Activated CD8-positive, alpha-beta memory T cell treated with anti-CD3 and anti-CD28 coated beads for 4 hours (primary cell): ENCODE data around the gene HEPHL1.
"Not testable (repeated sequence)": the region's sequence is repeated elsewhere in the genome, so short reads cannot be mapped to it uniquely, and the experiment has no call there.

Experiments used
- DNase-seq, 2 donors: peaks; one replicate each; pipeline ENCODE4 v3.0.0-alpha.2; 2020; ENCODE audit warnings: low read depth in 2 of 2

The HEPHL1 gene, protein sequence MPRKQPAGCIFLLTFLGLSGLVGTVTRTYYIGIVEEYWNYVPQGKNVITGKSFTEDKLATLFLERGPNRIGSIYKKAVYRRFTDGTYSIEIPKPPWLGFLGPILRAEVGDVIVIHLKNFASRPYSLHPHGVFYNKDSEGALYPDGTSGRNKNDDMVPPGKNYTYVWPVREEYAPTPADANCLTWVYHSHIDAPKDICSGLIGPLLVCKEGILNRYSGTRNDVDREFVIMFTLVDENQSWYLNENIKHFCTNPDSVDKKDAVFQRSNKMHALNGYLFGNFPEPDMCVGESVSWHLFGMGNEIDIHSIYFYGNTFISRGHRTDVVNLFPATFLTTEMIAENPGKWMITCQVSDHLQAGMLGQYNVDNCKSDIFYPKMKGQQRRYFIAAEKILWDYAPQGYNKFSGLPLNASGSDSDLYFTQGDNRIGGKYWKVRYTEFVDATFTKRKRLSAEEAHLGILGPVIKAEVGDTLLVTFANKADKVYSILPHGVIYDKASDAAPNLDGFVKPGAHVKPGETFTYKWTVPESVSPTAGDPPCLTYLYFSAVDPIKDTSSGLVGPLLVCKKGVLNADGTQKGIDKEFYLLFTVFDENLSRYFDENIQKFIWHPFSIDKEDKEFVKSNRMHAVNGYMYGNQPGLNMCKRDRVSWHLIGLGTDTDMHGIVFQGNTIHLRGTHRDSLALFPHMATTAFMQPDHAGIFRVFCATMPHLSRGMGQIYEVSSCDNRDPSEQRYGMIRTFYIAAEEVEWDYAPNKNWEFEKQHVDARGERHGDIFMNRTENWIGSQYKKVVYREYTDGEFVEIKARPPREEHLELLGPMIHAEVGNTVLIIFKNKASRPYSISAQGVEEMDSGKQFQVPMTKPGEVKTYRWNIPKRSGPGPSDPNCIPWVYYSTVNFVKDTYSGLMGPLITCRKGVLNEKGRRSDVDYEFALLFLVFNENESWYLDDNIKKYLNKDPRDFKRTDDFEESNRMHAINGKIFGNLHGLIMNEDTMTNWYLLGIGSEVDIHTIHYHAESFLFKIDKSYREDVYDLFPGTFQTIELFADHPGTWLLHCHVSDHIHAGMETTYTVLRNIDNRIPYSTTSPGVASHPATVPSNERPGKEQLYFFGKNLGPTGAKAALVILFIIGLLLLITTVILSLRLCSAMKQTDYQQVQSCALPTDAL

DNA sequence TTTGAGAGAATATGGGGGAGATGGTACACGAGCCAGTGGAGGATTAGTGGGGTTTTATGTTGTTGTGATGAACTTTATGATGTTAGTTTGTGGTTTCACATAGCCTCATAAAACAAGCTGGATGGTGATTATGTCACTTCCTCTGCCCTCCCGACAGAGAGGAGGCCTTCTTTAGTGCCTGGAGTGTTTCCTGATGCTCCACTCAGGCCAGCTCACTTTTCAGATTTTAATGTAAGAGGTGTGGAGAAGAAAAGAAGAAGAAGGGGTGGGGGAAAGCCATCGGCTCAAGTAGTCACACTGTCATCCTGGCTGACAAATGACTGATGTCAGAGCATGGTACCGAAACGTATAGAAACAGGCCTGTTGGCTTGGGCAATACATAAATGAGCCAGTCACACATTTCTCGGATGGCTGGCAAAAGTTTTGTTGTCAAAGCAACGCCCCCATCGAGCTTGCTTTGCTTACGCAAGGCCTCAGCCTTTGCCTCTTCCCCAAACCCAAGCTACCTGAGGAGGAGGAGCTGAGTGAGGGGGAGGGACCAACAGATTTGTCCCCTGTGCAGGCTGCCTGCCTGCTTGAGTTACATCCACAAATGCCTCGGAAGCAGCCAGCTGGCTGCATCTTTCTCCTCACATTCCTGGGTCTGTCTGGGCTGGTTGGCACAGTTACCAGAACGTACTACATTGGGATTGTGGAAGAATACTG lies at the start of gene HEPHL1:
HEPHL1 (plus strand) TSS at position 578 of the 705 bp plus-strand sequence; CDS start at position 593, 15 bp downstream.
- no peak for DNase-seq

DNA sequence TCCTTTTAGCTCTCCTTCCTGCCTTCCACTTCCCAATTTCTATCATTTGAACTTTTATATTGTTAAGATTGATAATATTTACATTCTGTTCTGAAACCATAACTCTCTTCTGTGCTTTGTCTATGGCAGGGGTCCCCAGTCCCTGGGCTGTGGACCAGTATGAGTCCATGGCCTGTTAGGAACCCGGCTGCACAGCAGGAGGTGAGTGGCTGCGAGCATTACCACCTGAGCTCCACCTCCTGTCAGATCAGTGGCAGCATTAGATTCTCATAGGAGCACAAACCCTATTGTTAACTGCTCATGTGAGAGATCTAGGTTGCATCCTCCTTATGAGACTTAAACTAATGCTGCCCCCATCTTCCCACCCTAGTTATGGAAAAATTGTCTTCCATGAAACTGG lies 48.4 kb upstream of the HEPHL1 start:
- no peak for DNase-seq

DNA sequence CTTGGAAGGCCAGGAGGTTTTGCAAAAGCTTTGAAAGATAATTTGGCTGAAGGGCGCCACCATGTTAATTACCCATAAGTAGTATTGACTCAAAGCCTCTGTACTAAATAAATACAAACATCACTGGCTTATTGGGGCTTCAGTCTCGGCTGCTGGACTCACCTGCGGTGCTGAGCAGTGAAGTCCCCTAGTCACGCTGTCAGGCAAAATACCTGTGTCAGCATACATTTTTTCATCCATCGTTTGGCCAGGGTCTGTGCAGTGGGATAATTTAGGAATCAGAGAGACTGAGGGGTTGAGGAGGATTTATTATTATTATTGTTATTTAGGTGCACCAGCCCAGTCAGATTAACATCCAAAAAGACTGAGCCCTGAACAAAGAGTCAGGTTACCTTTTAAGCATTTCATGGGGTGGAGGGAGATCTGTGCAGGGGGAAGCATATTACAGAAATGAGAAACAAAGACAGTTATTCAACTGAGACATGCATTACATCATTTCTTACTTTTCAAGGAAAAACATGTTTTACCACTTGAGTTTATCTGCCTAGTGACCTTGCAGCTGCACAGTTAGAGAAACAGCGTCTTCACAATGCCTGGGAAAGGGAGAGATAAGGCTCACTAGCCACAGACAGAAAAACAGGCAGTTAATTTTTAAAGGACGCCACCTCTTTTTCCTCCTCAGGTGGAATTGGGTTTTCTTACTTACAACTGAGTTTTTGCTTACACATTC lies 47.7 kb upstream of the HEPHL1 start:
- not testable (repeated sequence) for DNase-seq

DNA sequence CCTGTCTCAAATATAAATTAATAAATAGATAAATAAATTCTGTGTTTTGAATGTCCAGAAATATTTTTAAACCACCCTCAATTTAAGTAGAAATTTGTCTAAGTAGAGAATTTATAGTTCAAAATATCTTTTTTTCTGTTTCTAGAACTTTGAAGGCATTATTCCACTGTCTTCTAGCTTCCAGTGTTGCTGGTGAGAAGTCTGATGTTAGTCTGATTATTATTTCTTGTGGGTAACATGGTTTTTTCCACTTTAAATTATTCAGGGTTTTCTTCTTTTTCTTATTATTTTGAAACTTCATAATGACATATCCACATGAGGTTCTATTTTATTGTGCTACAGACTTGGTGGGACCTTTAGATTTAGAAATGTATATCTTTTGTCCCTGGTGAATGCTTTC lies 46.4 kb upstream of the HEPHL1 start:
- no peak for DNase-seq

DNA sequence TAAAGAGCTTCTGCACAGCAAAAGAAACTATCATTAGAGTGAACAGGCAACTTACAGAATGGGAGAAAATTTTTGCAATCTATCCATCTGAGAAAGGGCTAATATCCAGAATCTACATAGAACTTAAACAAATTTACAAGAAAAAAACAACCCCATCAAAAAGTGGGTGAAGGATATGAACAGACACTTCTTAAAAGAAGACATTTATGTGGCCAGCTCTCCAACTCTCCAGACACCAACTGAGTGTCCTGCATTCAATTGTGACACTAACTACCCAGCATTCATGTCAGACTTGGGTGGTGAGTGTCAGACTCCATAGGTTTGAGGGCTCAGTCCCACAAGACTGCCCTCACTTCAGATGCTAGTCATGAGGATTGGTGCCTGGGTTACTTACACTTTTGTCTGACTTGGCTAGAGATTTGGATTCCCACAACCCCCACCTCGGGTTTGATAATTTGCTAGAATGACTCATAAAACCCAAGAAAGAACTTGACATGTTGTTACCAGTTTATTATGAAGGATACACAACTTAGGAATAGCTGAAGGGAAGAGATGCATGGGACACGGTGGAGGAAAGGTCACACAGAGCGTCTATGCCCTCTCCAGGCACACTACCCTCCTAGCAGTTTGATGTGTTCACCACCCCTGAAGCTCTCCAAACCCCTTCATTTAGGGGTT lies 44.4 kb upstream of the HEPHL1 start:
- not testable (repeated sequence) for DNase-seq

DNA sequence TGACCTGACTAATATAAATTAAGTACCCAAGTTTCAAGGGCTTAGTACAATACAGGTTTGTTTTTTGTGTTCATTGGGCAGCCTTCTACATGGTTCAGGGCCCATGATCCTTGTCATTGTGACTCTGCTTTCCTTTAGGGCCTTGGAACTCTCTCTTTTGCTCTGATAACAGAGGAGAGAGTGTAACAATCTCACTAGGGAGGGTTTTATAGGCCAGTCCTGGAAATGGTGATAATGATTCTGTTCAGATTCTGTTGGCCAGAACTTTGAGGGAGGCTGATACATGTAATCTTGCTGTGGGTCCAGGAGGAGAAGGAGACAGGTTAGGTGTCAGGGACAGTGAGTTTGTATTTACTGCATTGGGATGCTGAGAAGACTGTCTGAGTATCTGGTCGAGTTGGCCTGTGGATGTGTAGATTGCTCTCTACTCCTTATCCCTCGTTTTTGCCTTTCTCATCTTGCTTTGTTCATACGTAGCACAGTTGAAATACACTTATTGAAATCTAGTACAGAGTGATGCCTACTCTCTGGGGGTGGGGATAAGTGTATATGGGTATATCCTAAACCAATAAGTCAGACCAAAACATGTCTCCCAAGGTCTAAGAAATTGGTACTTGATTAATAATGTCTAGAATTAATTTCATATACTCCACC lies 37.5 kb upstream of the HEPHL1 start:
- DNase-seq: no peak

DNA sequence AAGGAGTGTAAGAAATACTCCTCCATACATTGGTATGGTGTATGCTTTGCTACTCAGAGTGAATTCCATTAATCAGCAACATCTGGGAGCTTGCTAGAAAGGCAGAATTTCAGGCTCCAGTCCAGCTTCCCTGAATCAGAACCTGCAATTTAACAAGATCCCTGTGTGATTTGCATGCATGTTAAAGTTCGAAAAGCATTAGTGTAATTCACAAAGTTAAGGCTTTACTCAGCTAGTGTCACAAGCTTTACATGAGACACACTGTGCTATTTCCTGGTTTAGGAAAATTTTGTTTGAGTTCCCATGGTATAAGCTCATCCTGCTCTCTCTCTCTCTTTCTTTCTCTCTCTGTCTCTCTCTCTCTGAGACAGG lies 37.0 kb upstream of the HEPHL1 start:
- no peak for DNase-seq

DNA sequence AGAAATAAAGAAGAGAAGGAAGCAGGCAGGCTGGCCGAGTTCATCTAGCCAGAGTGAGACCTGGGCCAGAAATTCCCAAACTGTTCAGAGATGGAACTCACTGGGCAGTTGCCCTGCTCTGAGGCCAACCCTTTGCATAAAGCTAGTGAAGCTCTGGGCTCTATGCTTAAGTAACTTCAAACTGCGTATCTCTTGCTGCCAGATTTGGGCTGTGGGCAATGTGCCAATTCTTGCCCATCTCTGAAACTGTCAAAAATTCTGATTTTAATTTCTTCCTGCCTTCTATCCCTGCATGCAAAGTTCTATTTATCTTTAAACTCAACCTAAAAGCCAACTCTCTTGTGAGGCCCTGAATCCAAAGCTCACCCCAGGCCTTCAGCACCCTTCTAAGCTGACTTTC lies 36.2 kb upstream of the HEPHL1 start:
- DNase-seq: no peak

DNA sequence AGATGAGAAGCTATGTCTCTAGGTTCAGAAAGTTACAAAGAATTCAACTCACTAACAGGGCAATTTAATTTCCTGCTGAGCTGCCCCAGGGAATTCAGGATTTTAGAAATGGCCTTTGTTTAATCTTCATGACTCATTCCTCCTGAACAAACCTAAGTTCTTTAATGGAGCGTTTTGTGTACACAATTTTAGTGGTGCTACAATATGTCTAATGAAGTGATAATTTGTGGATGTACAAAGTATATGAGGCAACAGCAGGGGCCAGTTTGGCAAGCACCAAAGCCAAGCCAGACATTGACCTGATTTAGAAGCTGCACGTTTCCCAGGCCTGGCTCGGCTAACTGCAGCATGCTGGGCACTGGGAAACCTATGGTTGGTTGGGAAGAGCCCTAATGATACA lies 34.4 kb upstream of the HEPHL1 start:
- no peak for DNase-seq

DNA sequence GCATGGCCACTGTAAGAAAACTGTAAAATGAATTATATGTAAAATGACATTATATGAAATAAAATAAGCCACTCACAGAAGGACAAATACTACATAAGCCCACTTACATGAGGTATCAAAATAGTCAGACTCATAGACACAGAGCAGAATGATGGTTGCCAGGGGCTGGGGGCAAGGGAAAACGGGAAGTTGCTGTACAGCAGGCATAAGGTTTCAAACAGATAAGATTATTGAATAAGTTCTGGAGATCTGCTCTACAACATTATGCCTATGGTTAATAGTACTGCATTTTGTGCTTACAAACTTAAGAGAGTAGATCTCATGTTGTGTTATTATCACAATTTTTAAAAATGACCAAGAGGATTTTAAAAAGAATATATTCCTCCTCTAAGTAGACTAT lies 32.7 kb upstream of the HEPHL1 start:
- no peak for DNase-seq

DNA sequence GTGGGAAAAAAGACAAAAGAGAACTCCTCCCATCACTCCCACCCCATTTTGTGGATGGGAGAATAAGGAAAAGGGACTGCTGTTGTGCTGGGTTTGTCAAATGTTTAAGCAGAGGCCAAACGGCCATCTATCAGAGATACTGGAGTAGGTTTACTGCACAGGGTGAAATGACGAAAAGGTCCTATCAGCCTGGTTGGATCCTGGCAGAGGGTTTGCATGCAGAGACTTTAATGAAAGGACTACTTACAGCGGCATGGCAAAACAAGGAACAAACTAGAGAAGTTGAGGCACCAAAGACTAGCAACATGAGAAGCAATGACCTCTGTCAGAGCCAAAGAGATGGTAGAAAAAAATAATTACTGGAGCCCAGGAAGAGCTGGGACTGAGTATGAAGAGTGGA lies 32.2 kb upstream of the HEPHL1 start:
- no peak for DNase-seq

DNA sequence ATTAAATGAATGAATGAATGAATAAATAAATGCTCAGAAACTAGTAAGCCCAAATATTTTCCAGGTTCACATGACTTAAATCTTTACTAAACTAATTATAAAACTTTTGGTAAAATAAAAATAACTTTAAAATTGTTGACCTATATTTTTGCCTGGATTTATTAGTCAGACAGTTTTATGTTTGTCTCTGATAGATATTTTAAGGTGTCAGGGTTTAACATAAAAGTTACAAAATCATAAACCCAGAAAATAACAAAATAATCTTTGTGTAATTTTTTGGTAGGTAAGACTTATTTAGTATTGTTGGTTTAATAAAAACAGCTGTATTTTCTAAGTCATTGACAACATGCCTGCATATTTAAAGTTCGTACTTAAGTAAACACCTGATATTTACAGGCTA lies 27.4 kb upstream of the HEPHL1 start:
- no peak for DNase-seq

DNA sequence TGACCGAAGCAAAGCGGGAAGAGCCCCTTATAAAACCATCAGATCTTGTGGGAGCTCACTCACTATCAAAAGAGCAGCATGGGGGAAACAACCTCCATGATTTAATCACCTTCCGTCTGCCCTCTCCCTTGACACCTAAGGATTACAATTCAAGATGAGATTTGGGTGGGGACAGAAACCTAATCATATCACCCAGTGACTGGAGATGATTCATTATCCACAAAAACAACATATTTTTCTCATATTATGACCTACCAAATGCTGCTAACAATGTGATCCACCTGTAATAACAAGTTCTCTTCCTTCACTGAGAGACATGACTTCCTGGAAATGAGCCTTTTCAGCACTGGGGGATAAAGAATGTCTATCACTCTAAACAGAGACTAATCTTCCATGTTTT lies 23.4 kb upstream of the HEPHL1 start:
- no peak for DNase-seq

DNA sequence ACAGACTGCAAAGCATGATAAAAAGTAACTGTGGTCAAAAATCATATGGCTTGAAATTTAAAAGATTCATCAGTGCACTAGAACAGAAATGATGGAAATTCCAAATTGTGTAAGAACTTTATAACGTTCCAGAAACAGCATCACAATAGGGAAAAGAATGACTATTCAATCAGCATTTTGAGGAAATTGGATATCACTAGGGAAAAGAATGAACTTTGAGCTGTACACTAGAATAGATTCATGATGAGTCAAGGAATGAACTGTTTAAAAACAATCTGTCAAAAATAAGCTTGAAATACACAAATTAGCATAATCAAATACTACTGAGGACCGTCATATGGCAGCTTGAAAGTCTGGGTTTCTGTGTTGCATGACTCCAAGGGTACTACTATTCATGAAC lies 20.5 kb upstream of the HEPHL1 start:
- no peak for DNase-seq

DNA sequence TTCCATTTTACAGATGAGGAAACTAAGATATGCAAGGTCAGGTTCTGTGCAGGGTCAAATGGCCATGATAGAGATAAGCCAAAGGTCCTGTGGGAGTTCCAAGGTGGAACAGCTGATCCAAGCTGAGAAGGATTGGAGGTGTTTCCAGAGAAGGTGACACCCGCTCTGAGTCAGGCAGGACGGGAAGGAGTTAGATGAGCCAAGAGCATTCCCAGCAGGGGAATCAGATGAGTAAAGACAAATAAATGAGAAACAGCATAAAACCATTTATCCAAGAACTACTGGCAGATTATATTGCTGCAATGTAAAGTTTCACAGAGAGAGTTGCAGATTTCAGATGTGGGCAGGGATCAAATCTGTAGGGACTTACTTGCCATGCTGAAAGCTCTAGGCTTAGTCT lies 18.9 kb upstream of the HEPHL1 start:
- DNase-seq: no peak

DNA sequence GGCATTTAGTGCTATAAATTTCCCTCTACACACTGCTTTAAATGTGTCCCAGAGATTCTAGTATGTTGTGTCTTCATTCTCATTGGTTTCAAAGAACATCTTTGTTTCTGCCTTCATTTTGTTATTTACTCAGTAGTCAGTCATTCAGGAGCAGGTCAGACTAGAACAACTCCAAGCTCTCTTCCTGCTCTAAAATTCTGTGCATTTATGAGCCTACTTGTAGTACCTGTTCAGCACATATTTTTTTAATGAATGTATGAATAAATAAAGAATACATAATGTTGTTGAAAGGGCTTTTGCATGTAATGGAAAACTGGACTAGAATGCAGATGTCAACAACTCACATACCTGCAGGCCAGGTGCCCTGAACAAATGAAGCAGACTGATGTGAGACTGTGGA lies 13.7 kb upstream of the HEPHL1 start:
- no peak for DNase-seq

DNA sequence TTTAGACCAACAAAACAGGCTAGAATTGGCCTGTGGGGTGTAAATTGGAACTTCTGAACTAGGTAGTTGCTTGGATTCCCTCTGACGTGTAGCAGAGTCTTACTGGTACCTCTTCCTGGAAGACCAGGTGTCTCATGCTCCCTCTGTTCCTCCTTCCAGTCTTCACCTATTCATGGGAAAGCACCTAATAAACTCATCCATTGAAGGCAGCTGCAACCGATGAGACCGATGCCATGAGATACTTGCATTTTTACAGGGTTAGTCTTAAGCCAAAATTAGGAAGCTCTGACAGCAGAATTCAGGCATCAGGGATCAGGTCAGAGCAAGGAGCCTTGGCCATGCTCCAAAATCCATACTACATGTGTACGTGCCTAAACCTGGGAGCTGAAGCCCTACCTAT lies 13.2 kb upstream of the HEPHL1 start:
- DNase-seq: no peak

DNA sequence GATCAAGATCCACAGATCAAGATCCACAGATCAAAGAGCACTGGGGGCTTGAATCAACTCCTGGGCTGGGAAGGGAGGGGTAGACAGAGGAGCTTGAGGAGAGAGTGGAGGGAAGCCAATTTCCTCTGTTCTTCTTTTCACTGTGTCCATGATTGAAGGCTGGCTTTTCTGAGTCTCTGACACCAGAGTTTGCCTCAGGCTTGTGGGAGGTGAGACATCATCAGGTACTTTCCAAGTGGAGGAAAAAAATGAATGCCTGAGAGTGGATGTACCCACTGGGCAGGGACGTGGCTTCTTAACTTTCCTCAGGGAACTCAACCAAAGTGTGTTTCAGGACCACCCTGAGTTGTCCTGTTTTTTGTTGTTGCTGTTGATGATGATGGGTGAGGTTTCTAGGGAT lies 11.0 kb upstream of the HEPHL1 start:
- DNase-seq: no peak

DNA sequence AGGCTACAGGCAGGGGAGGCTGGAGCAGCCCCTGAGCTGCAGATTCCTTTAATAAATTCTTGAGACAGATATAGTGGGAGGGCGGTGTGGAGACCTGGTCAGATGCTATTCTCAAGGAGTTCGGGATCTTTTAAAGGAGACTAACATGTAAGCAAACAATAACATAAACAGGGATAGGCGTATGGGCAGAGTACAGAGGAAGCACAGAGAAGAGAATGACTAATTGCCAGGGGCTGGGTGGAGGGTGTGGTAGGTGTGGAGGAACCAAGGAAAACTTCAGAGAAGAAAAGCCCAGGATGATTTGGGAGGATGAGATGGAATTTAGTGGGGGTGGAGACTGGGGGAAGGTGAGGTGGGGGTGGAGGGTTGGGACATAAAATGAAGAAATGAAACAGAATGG lies 9.7 kb upstream of the HEPHL1 start:
- no peak for DNase-seq

DNA sequence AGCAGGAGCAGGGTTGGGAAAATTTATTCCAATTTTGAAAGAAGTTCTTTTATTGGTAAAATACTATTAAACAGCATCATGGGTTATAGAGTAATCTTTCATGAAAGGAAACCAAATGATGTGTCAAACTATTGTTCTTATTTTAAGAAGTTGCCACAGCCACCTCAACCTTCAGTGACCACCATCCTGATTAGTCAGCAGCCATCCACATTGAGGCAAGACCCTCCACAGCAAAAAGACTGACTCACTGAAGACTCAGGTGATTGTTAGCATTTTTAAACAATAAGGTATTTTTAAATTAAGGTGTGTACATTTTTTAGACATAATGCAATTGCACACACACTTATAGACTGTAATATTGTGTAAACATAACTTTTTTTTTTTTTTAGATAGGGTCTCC lies 3.7 kb upstream of the HEPHL1 start:
- no peak for DNase-seq
